ENCODE results near the gene SPATA32.
"Not testable (repeated sequence)": the region's sequence is repeated elsewhere in the genome, so short reads cannot be mapped to it uniquely, and the experiment has no call there.

SPATA32 gene

GRCh38 chr17:45270828-45271418, 9.0 kb upstream of the SPATA32 start:
- DNase-seq (ENCODE audit: low spot score): peak; percentile 48

GRCh38 chr17:45269912-45270311, 8.0 kb upstream of the SPATA32 start:
- DNase-seq (ENCODE audit: low spot score): no peak

GRCh38 chr17:45267436-45268055, 5.7 kb upstream of the SPATA32 start:
- DNase-seq (ENCODE audit: low spot score): no peak

GRCh38 chr17:45266372-45266926, 4.6 kb upstream of the SPATA32 start:
- DNase-seq (ENCODE audit: low spot score): no peak

GRCh38 chr17:45265821-45266220, 3.9 kb upstream of the SPATA32 start:
- DNase-seq (ENCODE audit: low spot score): no peak

GRCh38 chr17:45264988-45265387, 3.1 kb upstream of the SPATA32 start:
- no peak for DNase-seq (ENCODE audit: low spot score)

GRCh38 chr17:45264430-45264829, 2.5 kb upstream of the SPATA32 start:
- no peak for DNase-seq (ENCODE audit: low spot score)

- no peak for DNase-seq (ENCODE audit: low spot score)
These were observed 1.6 kb upstream of the SPATA32 start for GRCh38 chr17:45263477-45263860.

GRCh38 chr17:45262516-45263476, 902 bp upstream of the SPATA32 start:
- no peak for DNase-seq (ENCODE audit: low spot score)

GRCh38 chr17:45260204-45260783, 1.6 kb downstream of the SPATA32 start:
- no peak for DNase-seq (ENCODE audit: low spot score)

GRCh38 chr17:45258981-45259380, 2.9 kb downstream of the SPATA32 start:
- DNase-seq (ENCODE audit: low spot score): no peak

- DNase-seq (ENCODE audit: low spot score): no peak
These were observed 4.8 kb downstream of the SPATA32 start for GRCh38 chr17:45257115-45257514.

- DNase-seq (ENCODE audit: low spot score): no peak
These were observed 5.6 kb downstream of the SPATA32 start for GRCh38 chr17:45256114-45256966.

- no peak for DNase-seq (ENCODE audit: low spot score)
These were observed 6.5 kb downstream of the SPATA32 start for GRCh38 chr17:45255358-45255757.

GRCh38 chr17:45253879-45254278, 8.0 kb downstream of the SPATA32 start:
- no peak for DNase-seq (ENCODE audit: low spot score)

- DNase-seq (ENCODE audit: low spot score): not testable (repeated sequence)
These were observed 8.7 kb downstream of the SPATA32 start for GRCh38 chr17:45253237-45253636.

- no peak for DNase-seq (ENCODE audit: low spot score)
These were observed 10.0 kb downstream of the SPATA32 start for GRCh38 chr17:45251931-45252330.

- DNase-seq (ENCODE audit: low spot score): peak; percentile 79
These were observed 13.5 kb downstream of the SPATA32 start for GRCh38 chr17:45248132-45248957.

GRCh38 chr17:45247429-45248131, 14.3 kb downstream of the SPATA32 start:
- DNase-seq (ENCODE audit: low spot score): peak; percentile 96
